ENCODE measurements around the gene UROC1.

UROC1 gene

DNA sequence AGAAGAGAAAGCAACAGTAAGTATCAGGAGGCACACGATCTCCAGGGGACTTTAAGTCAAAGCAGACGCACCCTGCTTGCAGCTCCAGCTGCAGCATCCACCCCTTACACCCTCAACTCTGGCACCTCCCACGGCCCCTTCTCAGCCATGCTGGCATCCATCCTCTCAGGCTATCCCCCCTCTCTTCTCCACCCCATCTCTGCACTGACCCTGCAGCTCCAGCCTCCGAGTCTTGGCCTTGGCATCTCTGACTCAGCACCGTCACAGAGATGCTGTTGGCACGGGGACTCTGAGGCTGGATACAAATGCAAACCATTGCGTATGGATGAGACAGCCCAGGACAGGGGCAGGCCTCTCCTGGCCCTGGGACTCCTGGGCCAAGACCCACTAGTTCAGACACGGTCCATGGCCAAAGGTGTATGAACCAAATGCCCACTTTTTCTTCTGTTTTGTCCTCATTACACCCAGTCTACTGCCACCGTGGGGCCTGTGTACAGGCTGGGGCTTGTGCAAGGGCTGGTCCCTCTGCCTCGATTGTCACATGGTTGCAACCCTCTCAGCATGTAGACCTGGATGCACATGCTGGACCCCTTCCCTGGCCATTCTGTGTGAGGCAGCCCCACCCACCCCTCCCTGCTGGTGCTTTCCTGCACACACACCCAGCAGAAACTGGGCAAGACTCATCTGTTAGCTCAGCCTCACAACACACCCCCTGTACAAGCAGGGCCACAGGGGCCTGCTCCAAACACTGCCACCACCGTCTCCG lies 23.2 kb downstream of the UROC1 start:
- no peak for DNase-seq

DNA sequence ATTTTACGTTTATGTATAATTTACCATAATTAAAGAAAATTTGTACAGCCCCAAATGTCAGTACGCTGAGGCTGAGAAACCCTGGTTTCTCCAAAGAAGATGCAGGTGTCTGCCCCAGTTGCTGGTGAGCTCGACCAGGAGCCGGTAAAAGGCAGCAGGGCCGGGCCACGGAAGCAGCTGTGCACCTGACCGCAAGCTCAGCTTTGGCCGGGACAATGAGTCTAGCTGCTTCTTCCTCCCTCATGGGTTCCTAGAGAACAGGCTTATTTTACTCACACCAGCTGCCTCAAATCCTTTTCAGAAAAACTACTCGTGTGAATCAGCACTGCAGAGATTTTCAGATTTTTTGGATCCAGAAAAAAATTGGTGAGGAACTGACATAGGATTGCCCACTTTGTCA lies 23.8 kb downstream of the UROC1 start:
- no peak for DNase-seq

DNA sequence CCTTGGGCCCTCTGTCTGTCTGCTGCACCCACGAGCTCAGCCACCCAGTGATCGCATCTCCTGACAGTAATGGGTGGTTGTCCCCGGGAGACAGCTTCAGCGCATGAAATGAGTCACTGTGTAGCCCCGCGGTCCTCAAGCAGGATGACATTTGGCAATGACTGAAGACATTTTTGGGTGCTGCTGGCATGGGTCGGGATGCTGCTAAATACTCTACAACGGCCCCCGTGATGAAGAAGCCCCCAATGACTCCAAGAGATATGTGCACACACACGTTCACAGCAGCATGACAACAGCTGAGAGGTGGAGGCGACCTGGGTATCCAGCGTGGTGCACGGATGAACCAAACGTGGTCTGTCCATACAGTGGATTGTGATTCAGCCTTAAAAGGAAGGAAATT lies 24.5 kb downstream of the UROC1 start:
- no peak for DNase-seq

DNA sequence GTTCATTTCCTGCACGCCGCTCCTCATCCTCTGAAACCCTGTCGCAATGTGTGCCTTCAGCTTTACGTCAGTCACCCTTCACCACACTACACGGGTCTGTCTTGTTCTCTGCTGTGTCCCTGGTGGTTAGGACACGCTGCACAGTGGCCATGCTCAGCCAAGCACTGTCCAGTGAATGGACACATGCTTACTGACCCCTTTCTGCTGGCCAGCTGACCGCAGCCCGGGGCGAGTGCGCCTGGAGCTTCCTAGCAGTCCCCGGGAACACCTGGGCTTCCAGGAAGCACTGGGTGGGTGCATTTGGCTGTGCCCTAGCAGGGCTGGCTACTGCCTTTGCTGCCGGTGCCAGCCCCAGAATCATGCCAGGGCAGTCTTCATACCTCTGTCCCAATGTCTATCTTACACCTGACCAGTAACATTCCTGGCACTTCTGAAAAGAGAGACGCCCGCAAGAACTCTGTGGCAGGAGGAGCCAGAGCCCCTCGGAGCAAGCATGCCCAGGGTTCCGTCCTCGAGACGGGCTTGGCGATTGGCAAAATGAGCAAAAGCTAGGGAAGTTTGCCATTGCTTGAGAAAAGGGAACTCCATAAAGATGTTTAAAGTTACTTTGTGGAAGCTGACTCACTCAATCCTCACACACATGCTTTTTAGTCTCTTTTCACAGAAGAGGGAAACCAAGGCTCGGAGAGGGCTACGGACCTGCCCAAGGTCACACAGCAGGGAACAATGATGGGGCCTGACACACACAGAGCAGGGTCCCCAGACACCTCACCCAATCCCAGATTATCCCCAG lies 26.2 kb downstream of the UROC1 start:
- DNase-seq = no peak

DNA sequence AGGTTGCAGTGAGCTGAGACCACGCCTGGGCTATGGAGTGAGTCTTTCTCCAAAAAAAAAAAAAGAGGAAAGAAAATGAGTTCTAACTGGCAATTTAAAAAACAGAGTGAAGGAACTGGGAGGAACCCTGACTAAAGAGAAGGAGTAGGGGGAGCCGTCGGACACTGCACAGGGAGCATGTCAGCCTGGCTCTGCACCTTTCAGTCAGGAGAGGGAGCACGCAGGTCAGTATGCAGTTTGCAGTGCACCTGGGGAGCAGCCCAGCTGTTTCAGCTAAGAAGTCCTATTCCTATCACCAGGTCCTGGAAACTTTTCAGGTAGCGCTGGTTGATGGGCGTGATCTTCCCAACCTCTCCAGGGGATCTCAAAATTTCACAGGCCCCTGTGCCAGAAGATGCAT lies 27.0 kb downstream of the UROC1 start:
- no peak for DNase-seq

DNA sequence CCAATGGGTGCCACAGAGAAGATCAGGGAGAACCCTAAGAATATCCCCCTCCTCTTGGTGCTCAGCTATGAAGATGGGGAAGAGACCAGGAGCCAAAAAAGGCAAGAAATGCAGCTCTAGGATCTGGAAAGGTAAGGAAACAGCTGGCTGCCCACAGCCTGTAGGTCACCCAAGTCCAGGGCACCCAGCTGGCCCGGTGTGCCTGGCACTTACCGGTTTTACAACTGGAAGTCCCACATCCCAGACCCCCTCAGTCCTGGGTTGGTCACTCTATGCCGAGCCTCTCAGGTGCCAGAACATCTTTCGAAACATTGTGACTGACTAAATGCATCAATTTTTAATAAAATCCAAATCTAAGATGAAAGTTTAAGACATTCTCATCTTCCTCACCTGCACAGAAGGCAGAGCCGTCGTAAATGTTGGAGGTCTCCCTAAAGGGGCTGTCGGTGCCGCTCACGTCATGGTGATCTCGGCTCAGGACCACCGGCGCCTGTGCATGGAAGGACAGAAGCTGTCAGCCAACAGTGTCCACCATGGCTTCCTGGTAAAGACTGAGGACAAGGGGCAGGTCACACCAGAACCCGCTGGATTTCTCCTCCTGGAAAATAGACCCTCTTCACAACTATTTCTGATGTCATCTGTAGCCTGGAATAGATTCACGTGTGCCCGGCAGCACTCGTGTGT lies 28.5 kb downstream of the UROC1 start:
- no peak for DNase-seq

DNA sequence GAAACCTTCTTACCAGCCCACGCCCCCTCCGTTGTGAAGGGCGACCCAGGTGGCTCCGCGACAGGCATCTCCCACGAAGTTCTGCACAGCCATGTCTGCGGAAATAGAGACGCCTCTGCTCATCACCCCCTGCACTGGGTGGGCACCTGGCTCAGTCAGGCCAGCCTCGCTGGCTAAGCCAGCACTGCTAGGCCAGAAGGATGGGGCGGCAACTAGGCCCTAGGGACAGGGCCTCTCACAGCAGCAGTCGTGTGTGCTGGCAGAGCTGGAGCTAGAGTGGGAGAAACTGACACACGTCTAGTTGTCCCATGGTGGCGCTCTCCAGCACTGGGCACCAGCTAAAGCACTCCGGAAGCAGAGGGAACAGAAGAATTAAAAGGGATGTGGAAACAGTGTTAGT lies 29.4 kb downstream of the UROC1 start:
- no peak for DNase-seq

DNA sequence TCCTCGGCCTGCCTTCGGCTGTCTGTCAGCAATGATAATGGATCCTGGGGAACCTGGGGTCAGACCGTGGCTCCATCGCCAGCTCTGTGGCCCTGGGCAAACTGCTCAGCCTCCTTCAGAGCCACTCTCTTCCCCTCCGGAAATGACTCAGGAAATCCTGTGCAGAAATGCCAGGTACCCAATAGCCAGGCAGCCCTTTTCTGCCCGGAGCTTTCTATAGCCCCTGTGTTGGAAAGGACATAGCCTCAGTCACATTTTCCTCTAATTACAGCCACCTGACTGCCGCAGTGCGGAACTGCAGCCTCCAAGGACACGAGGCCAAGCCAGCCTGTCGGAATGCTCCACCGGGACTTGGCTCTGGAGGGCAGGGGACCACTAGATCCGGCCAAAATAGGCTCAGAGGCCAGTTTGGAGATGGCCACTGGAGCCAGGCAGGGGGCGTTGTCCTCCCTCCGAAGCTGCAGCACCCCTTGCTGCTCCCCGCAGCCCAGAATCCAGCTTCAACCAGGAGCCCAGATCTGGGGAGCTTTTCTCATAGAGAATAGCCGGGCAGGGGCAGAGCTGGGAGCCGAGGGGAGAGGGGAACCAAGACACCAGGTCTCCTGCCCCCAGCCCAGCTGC lies 30.3 kb downstream of the UROC1 start:
- DNase-seq = no peak

DNA sequence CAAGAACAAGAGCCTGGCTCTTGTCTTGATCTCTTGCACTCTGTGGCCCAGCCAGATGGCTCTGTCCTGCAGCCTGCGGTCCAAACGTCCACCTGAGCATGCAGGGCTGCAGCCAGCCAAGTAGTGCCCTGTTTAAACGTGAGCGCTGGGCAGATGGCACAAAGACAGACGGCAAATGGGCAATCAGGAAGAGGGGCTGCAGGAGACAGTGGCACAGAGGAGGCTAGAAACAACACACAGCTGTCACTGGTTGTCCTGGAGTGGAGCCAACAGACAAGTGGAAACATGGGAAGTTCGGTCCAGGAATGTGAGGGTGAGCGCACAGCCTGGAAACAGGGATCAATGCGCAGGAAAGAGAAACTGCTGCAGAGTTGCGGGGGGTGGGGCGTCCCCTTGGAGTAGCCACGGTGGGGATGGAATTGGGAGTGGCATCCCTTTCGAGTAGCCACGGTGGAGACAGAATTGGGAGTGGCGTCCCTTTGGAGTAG lies 31.2 kb downstream of the UROC1 start:
- no peak for DNase-seq

DNA sequence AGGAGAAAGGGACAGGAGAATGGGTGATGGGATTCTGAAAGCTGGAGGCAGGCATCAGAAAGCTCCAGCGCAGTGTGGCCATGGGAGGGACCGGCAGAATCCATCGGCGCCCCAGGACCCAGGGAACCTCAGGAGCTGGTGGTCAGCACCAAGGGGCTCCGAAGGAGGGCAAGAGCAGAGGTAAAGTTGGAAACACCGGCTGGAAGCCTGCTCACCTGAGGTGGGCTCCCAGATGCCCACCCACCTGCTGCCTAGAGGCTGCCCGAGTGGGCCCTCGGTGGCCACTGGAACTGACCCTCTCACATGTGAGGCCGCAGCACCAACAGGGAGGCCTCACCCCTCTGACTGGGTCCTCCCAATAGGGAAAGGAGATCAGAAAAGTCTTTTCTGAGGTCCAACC lies 31.6 kb downstream of the UROC1 start:
- no peak for DNase-seq

DNA sequence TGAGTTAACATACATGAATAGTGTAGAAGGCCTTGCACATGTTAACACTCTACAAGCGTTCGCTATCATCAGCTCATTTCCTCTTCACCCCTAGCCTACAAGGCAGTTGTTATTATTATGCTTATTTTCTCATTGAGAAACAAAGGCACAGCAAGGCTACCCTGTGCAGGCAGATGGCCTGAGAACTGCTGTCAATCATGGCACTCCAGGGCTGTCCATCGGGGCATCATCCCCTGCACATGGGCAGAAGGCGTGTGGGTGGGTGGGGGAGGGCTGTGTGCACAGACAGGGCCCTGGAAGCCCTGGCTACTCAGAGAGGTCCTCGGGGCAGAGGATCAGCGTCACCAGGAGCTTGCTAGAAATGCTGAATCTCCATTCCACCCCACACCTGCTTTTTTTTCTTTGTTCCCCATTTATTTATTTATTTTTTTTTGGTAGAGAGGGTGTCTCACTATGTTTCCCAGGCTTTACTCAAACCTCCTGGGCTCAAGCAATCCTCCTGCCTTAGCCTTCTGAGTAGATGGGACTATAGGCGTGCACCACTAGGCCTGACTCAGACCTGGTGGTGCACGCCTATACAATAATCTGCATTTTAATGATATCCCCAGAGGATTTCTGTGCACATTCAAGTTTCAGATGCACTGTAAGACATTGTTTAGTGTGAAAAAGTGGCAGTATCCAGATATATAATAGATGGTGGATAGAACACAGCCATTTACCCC lies 32.2 kb downstream of the UROC1 start:
- no peak for DNase-seq

DNA sequence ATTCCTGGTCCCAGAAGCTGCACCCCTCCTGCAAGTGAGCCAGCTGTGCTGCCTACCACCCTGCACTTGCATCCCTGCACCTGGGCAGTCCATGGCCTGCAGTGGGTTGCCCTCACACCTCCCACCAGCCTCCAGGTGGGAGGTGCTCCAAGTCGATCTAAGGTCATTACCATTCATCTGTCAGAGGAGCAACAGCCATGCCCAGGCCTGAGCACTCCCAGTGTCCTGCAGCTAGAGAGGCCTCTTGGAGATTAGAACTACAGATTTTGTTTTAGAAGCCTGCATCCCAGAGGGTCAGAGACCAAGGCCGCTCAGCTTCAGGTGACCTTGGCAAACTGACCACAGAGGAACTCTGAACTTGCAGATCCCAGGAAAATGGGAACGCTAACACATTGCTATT lies 32.9 kb downstream of the UROC1 start:
- no peak for DNase-seq

DNA sequence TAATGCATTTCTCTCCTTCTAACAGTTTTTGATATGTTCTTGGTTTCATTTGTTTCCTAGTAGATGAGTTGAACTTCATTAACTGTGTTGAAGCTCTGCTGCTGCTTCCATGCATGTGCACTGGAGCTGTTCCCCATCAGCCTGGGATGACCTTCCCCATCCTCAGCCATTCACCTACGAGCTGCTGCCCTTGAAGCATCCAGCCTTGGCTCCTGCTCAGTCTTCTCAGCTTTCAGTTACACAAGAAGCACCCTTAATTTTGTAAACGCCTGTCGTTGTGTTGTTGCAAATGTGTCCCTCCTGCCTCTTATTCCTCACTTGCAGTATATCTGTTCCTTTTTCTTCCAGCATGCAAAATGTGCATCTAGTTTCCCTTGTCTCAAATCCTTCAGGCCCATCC lies 33.4 kb downstream of the UROC1 start:
- no peak for DNase-seq

DNA sequence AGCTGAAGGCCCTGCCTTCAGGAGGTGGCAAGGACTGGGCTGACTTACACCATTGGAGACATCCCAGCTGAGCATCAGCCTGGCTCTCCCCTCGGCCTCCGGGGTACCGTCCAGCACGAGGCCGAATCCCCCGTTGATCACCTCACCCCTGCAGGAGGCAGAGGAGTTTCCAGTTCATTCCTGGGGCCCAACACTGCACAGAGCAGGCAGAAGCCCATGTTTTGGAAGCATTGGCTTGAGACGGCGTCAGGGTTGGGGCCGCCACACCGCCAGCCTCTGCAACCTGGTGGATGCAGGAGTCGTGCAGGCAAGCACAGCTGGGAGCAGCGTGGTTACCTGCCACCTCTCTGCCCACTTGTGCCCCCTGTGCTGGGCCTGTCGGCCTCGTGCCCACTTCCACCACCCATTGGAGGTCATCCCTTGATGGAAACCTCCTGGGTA lies 34.2 kb downstream of the UROC1 start:
- DNase-seq = no peak

DNA sequence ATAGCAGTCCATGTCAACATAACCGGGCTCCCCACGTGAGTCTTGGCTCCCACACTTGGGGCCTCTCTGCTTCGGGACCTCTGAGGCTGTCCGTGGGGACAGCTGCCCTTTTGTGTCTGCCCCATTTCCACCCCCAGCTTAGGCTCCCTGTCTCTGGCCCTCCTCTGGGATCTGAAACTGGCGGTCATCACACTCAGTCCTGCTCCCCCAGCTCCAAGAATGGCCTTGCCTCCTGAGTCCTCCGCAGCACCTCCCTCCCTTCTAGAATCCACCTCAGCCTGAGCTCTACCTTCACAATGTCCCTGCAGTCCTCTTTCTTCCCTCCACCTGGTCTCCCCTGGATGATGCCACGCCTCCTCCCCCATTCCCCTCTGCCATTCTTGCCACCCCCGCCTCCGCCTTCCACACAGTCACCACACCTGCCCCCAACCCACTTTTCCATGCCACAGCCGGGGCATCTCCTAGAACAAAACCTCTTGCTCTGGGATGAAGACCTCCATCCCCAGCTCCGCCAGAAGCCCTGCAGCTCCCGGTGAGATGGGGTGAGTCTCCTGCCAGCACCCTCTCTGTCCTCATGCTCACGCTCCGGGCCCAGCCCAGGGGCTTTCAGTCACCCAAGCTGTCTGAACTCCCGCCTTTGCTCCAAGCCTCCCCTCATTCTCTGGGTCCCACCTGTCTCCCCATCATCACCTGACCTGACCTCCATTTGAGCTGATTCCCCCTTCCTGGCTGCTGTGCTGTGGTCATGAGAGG lies 34.9 kb downstream of the UROC1 start:
- no peak for DNase-seq

DNA sequence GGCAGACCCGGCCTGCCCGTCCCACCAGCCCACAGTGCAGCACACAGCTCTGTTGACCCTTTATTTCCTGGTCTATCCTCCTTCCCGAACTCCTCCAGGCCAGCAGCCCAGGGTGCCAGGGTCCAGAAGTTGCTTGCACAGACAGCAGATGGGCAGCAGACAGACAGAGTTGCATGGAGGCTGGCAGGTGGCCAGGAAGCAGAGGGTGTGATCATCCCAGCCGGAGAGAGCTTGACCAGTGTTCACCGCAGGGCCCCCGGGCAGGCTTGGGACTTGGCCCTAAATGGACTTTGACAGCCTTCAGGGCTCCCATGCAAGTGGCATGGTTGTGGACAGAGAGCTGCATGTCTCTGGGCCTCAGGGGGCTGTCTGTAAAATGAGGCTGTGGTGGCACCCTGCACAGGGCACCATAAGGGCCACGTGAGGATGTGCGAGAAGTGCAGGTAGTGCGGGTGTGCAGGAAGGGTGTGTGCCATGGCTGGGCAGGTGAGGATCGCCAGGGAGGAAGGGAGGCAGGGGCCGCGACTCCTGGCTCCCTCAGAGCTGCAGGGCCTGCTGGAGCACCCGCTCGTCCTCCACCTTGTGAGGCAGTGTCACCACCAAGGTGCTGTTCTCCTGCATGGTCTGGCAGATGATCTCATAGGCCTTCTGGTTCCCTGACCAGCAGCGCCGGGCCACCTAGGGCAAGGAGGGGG lies 35.6 kb downstream of the UROC1 start:
- DNase-seq = no peak

DNA sequence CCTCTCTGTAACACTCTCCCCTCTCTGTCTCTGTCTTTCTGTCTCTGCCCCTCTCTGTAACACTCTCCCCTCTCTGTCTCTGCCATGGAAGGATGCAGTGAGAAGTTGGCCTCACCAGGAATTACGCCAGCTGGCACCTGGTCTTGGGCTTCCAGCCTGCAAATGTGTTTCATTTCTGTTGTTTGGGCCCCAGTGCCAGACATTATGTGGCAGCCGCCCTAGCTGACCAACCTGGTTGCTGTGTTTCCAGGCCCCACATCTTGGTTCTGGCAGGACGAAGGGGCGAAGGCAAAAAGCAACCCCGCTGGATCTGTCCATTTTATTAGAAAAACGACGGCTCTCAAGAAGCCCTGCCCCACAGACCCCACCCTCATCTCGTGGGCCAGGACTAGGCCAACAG lies 36.7 kb downstream of the UROC1 start:
- DNase-seq = no peak

DNA sequence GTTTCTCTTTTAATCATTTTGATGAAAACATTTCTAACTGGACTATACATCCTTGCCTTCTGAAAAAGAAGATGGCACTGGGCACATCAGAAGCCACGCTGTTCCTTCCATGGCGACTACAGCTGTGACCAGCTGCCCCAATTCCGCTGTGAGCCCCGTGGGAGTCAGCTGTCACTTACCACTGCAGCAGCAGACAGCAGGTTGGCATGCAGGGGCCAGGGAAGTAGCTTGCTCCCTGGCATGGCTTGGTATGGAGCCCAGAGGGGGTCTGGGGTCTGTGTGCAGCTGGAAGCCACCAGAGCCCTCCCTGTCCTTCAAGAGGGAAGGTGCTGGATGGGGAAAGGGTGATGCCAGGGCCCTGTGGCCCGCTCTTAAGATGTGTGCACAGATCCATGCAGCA lies 37.4 kb downstream of the UROC1 start:
- no peak for DNase-seq

DNA sequence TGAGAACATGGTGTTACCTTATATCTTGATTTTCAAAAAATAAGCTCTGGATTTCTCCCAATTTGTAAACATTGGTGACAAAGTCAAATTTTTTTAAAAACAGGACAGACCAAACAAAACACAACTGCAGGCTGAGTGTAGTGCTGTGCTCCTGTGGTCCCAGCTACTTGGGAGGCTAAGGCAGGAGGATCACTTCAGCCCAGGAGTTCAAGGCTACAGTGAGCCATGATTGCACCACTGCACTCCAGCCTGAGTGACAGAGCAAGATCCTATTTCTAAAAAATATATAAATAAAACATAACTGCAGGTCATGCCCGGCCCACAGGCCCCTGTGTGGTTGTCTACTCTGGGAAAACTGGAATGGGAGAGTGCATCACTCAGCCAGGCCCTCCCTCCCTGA lies 37.9 kb downstream of the UROC1 start:
- no peak for DNase-seq

DNA sequence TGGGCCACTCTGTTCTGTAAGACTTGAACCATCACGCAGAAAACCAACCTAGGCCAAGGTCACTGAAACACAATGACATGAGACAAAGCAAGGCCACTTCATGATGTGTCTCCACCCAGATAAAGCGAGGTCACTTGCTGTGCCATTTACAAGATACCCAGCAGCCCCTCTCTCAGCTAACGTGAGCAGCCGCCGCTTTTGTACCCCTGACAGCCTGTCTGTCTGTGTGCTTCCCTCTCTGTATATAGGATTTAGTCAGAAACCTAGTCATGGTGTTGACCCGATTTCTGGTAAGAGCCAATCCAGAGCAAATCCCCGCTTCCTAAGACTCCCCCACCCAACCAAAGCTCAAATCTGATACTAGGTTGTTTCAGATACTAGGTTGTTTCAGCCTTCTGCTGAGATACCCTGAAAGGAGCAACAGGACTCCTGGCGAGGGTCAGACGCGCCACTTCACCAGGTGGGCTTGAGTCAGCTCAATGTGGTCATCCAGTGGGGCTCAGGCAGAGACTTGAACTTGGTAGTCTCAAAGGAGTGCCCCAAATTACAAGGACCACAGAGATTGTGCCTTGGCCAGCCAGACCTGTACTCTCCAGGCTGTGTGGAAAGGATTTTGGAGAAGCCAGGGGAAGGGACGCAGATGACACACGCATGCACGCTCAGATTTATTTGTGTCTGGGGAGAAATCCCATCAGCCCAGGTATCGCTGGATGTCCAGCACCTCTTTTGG lies 38.8 kb downstream of the UROC1 start:
- no peak for DNase-seq

DNA sequence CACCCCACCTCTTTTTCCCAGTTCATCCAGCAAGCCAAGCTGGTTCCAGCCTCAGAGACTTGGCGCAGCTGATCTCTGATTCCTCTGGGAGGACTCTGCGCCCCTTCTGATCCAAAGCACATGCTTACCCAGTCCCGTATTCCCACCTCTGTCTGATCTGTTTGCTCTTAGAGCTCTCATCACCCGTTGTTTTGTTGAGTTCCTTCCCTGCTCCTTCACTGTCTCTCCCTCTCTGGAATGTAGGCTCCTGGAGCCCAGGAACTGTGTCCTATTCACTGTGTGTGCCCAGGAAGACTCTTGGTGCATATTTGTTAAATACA lies 40.6 kb downstream of the UROC1 start:
- DNase-seq = no peak
